HuH-7 (cell line): ENCODE results near the gene TM9SF1.

Source experiments
- DNase-seq: peaks from one replicate; pipeline ENCODE4 v3.0.0; 2011; ENCODE audit warnings: low spot score

TM9SF1 gene

GRCh38 chr14:24150567-24150966 lies 44.7 kb downstream of the TM9SF1 start:
- no peak for DNase-seq

GRCh38 chr14:24150061-24150460 lies 45.2 kb downstream of the TM9SF1 start:
- no peak for DNase-seq

GRCh38 chr14:24149302-24149969 lies 45.8 kb downstream of the TM9SF1 start:
- DNase-seq = no peak

GRCh38 chr14:24147761-24148428 lies 47.3 kb downstream of the TM9SF1 start:
- DNase-seq = no peak

GRCh38 chr14:24146978-24147760 lies 48.1 kb downstream of the TM9SF1 start, which contains the start of gene RNF31:
RNF31 (plus strand) TSS chr14:24147498; CDS start chr14:24147699, 201 bp downstream.
- DNase-seq = peak; percentile 90

DNA sequence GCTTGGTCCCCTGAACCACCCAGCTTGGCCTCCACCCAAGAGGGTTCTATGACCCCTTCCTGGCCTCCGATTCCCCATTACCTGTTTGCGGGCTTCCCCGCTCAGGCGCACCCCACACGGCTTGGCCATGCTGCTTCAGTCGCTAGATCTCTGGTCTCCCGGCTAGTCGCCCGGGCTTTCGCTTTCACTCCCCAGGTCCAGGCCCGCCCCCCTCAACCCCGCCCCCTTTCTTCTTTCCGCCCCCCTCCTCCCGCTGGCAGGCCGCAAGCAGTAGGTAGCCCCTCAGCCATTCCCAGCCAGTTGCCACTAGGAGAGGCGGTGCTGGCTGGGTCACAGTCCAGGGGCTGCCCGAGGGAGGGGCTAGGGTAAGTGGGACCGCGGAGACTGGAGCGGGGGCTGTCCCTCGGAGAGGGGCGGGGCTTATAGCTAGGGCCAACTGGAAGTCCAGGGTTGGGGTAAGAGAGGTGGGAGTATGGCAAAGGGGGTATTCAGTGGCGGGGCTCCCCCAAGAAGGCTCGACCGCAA lies 48.7 kb downstream of the TM9SF1 start, which contains the start of gene PSME2:
Gene PSME2 (minus strand): TSS at position 158 of the 525 bp plus-strand sequence. CDS start 29 bp downstream, at position 129.
- peak; percentile 96 for DNase-seq

- DNase-seq = no peak
Measured at GRCh38 chr14:24145690-24146452, 49.4 kb downstream of the TM9SF1 start.

GRCh38 chr14:24145219-24145618 lies 50.0 kb downstream of the TM9SF1 start:
- no peak for DNase-seq

- no peak for DNase-seq
Measured at GRCh38 chr14:24144451-24144850, 50.8 kb downstream of the TM9SF1 start.

DNA sequence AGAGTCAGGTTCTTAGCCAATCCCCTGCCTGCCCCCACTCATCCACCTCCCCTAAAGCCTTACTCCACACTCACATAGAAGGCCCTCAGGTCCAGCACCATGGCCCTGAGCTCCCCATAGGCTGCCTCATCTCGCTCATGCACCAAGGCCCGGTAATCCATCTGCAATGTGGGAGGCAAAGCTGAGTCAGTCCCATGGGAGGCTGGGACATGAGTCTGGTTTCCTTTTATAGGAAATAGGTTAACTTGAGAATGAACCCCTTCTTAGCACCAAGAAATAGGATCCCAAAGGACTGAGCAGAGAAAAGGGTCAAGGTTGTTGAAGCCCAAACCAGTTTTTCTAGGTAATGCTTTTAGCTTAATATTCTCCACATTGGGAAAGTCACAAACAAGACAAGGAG lies 51.7 kb downstream of the TM9SF1 start:
- no peak for DNase-seq

DNA sequence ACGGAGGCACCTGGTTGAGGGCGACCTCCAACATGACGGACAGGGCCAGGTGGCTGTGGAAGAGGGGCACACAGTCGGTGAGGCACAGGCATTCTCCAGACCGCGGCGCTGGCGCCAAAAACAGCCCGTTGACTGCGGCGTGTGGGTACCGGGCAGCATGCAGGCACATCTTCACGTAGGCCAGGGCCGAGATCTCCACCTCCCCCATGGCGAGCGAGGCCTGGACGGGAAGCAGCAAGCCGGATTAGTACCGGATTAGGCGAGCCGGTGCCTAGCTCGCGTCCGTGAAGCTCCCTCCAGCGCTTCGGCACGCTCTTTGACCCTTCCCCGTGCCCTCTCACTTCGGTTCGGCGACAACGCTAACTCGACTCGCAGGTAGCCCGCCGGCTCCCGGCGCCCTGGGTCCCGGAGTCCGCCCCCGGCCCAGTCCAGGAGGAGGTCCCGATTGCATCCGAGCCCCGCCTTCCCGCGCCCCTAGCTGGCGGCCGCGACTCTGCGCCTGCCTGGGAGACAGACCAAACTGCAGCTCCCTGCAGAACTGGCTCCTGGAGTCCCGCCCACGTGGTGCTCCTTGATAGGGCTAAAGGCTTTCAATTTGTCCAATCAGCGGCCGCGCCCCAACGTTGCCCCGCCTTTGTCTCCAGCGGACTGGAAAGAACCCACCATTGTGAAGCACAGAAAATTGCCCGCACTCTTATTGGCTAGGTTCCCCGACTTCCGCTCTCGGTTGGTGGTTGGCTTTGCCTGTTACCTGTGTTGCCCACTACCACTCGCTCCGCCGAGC lies 54.0 kb downstream of the TM9SF1 start, which contains the start of gene EMC9:
Gene EMC9 (minus strand): TSS at position 495 of the 784 bp plus-strand sequence. CDS start 287 bp downstream, at position 208.
- peak; percentile 99 for DNase-seq

DNA sequence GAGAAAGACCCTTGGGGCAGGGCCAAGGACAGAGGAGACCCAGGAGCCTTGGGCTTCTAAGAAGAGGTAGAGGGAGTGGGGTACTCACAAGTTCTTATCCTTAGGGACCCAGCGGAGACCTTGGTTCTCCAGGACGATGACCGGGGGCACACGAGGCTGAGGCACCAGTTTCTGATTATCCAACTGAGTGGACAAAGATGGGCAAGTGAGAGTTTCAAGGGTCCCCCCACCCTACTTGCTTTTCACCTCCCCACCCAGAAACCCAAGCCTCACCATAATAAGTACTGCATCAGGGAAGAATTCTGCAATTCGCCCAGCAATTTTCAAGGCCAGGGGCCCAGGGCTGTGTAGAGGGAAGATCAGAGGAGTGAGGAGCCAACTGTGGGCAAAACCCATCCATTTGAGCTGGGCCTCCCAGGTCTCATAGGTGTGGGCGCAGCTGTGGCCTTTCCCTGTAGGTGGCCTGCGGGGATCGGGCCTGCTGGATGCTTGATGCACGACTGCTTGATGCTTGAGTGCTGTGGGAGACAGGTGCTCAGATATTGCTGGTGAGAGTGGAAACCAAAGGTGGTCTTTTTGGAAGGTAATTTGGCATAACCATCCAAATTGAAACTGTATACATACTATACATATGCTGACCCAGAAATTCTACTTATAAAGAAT lies 55.8 kb downstream of the TM9SF1 start:
- DNase-seq = peak; percentile 53
